Measurements from ENCODE around the gene DIAPH2.

- TF ChIP-seq EZH2phosphoT487 (IDR thresholded peaks at IDR 0.05; ENCODE audit: insufficient read depth, low read depth) = no peak
- no peak for TF ChIP-seq EZH2 (IDR thresholded peaks at IDR 0.05; ENCODE audit: insufficient read depth, poor library complexity, severe bottlenecking)
These were observed 287.2 kb downstream of the DIAPH2 start for GRCh38 chrX:96971812-96972211.

Data from GM23248 (cell line).